Endothelial cell of umbilical vein (primary cell): Measurements from ENCODE around the gene PKP3. TPM values are rescaled to one million over a fixed set of nuclear protein-coding genes. Genes with fewer than 3 reads are reported as not detected.

ENCODE experiments used
- BruUV-seq: library from RNA; stranded (reverse); fragments of 400-500 nt; replicated peaks from 2 replicates; lab custom pipeline; 2021; lab: Mats Ljungman, UMichigan
- CTCF ChIA-PET: fragments of 300-600, 350-600 bp; sonication (Branson Sonifier 250); formaldehyde crosslinking; loops from one replicate; lab custom pipeline; 2021; ENCODE audit warnings: antibody characterized with exemption, inconsistent platforms; lab: Charles Lee
- POLR2A ChIA-PET: fragments of 300-600, 350-600 bp; sonication (Branson Sonifier 250); formaldehyde crosslinking; loops from one replicate; lab custom pipeline; 2021; ENCODE audit warnings: antibody characterized with exemption, inconsistent platforms; lab: Charles Lee
- DNase-seq: peaks from one replicate; pipeline ENCODE4 v3.0.0-alpha.2; 2011; ENCODE audit warnings: low read depth, low spot score
- FAIRE-seq: peaks from 2 replicates; lab custom pipeline; 2011; peaks lifted over from hg19 to GRCh38; lab: Jason Lieb, UNC
- H2AFZ ChIP-seq: 2 replicates; pipeline ENCODE4 v1.6.0; 2012; ENCODE audit warnings: low read depth, low read length, control low read depth, inconsistent platforms
- H3K27ac ChIP-seq: 2 replicates; pipeline ENCODE4 v1.5.1; 2011; ENCODE audit warnings: low read depth, mild to moderate bottlenecking, control low read depth, low read length, moderate library complexity; ENCODE audit not compliant: insufficient read depth
- H3K27me3 ChIP-seq, 2 experiments: 2 replicates each; pipeline versions ENCODE4 v1.6.0 to v1.6.1; 2011; ENCODE audit warnings: low read length in 2 of 2, mixed read lengths in 1 of 2; ENCODE audit not compliant: control insufficient read depth in 2 of 2, insufficient read depth in 2 of 2
- H3K36me3 ChIP-seq, 2 experiments: 2 replicates in 1 of 2; 3 replicates in 1 of 2; pipeline ENCODE4 v1.5.1; 2011; ENCODE audit warnings: low read length in 2 of 2, mild to moderate bottlenecking in 1 of 2, moderate library complexity in 1 of 2; ENCODE audit not compliant: control insufficient read depth in 2 of 2, insufficient read depth in 2 of 2; ENCODE audit errors: extremely low read depth in 1 of 2
- H3K4me1 ChIP-seq: 3 replicates; pipeline ENCODE4 v1.5.1; 2011; ENCODE audit warnings: mild to moderate bottlenecking, low read length; ENCODE audit not compliant: control insufficient read depth, insufficient read depth; ENCODE audit errors: extremely low read depth
- H3K4me2 ChIP-seq: 2 replicates; pipeline ENCODE4 v1.6.1; 2011; ENCODE audit warnings: low read length, control low read depth, mixed read lengths; ENCODE audit not compliant: insufficient read depth
- H3K4me3 ChIP-seq, 3 experiments: fragments of 200-600 bp in 1 of 3; sonication (generic), shearing (Covaris generic) in 1 of 3; replicated peaks in 1 of 3; 2 replicates each; pipeline ENCODE4 v1.5.1; 2011 to 2016; ENCODE audit warnings: control low read depth in 3 of 3, low read length in 3 of 3, mild to moderate bottlenecking in 2 of 3, inconsistent platforms in 1 of 3, low read depth in 1 of 3, moderate library complexity in 1 of 3; ENCODE audit not compliant: insufficient read depth in 1 of 3
- H3K79me2 ChIP-seq: 2 replicates; pipeline ENCODE4 v1.6.0; 2012; ENCODE audit warnings: low read length, inconsistent platforms; ENCODE audit not compliant: control insufficient read depth, insufficient read depth
- H3K9ac ChIP-seq: replicated peaks from 2 replicates; pipeline ENCODE3; 2011; ENCODE audit warnings: low read length, control low read depth; ENCODE audit not compliant: insufficient read depth; ENCODE audit errors: extremely low read depth
- H3K9me1 ChIP-seq: replicated peaks from 3 replicates; pipeline ENCODE4 v1.6.0; 2011; ENCODE audit warnings: mild to moderate bottlenecking, low read length; ENCODE audit not compliant: control insufficient read depth, insufficient read depth; ENCODE audit errors: extremely low read depth
- H3K9me3 ChIP-seq: replicated peaks from 2 replicates; pipeline ENCODE4 v1.5.1; 2012; ENCODE audit warnings: low read length, inconsistent platforms; ENCODE audit not compliant: control insufficient read depth, insufficient read depth
- H4K20me1 ChIP-seq: replicated peaks from 2 replicates; pipeline ENCODE3; 2011; ENCODE audit warnings: mild to moderate bottlenecking, low read length; ENCODE audit not compliant: control insufficient read depth, insufficient read depth; ENCODE audit errors: extremely low read depth
- CTCF ChIP-seq, 2 donors: IDR thresholded peaks; 1 replicate in 1 of 2; 2 replicates in 1 of 2; pipeline ENCODE4 v1.5.1; 2011; ENCODE audit warnings: low read length in 2 of 2, mild to moderate bottlenecking in 2 of 2, moderate library complexity in 2 of 2, control low read depth in 1 of 2, inconsistent platforms in 1 of 2, low read depth in 1 of 2; ENCODE audit not compliant: insufficient read depth in 1 of 2; ENCODE audit errors: extremely low read depth in 1 of 2
- EZH2 ChIP-seq: IDR thresholded peaks from 2 replicates; pipeline ENCODE4 v1.6.1; 2012; ENCODE audit warnings: borderline replicate concordance, low read depth, mild to moderate bottlenecking, moderate library complexity, low read length, inconsistent platforms; ENCODE audit not compliant: severe bottlenecking
- FOS ChIP-seq: IDR thresholded peaks from 2 replicates; pipeline ENCODE4 v1.6.1; 2011; ENCODE audit warnings: mild to moderate bottlenecking, low read length, moderate library complexity, borderline replicate concordance; ENCODE audit not compliant: insufficient read depth
- GATA2 ChIP-seq: IDR thresholded peaks from 2 replicates; pipeline ENCODE4 v1.7.0; 2011; ENCODE audit warnings: low read depth, mild to moderate bottlenecking, moderate library complexity, mixed read lengths, low read length; ENCODE audit not compliant: insufficient read length, insufficient read depth
- JUN ChIP-seq: IDR thresholded peaks from 2 replicates; pipeline ENCODE4 v1.6.1; 2011; ENCODE audit warnings: borderline replicate concordance, low read depth; ENCODE audit not compliant: insufficient read length, insufficient read depth
- MAX ChIP-seq: IDR thresholded peaks from 2 replicates; pipeline ENCODE4 v1.6.1; 2011; ENCODE audit not compliant: insufficient read depth, insufficient read length
- MYC ChIP-seq: IDR thresholded peaks from one replicate; pipeline ENCODE4 v1.6.1; 2011; ENCODE audit warnings: mild to moderate bottlenecking, low read depth, low read length
- POLR2A ChIP-seq: IDR thresholded peaks from 2 replicates; pipeline ENCODE4 v1.6.1; 2012; ENCODE audit warnings: low read depth, mild to moderate bottlenecking, control low read depth, low read length
- POLR2AphosphoS5 ChIP-seq: IDR thresholded peaks from 2 replicates; pipeline ENCODE4 v1.6.1; 2012; ENCODE audit warnings: low read depth, mild to moderate bottlenecking, control low read depth, low read length, moderate library complexity; ENCODE audit not compliant: insufficient read depth
- dilution Hi-C: fragments of 300-500 bp; cut with MboI; formaldehyde crosslinking; loops from one replicate; pipeline ENCODE4 v1.15.0; 2019; ENCODE audit warnings: low sequenced_read_pairs; ENCODE audit not compliant: extremely low pct_ligation_motif_present
- intact Hi-C: fragments of 100-400 bp; cut with micrococcal nuclease; formaldehyde crosslinking; loops from one replicate; pipeline ENCODE4 v1.10.0; 2022
- polyA plus RNA-seq, 4 experiments: library from polyadenylated mRNA; depleted of rRNA in 3 of 4; stranded (reverse) in 3 of 4; unstranded in 1 of 4; fragments of >200 nt; gene quantifications; 2 replicates each; pipeline versions ENCODE4 v1.2.1 to v1.2.3, GENCODE V29; 2011 to 2012; ENCODE audit warnings: missing spikeins in 1 of 4
- total RNA-seq: library from RNA; stranded (reverse); gene quantifications from 2 replicates; pipeline ENCODE4 v1.2.3, GENCODE V29; 2021

The PKP3 gene
- total and polyA plus RNA-seq, 2 donors (not counting 3 experiments of a cell fraction or from before 2014, with no cell fraction given): 0.27 to 0.59 TPM

GRCh38 chr11:453564-453963 is 59.6 kb downstream of the PKP3 start:
- dilution Hi-C loops: no loop called here
- Histone ChIP-seq H2AFZ (no peak overlapping the region), H3K4me1 (peaks cover 11% of the 10 kb centered on the region), H3K9me1 (no peaks in the 10 kb centered on the region), H3K27ac (no peak overlapping the region), H3K27me3 (no peaks in the 10 kb centered on the region), H3K4me2 (no peak overlapping the region), H3K9me3 (no peaks in the 10 kb centered on the region), H3K36me3 (peaks cover 0 to 19% of the 10 kb centered on the region in 2 experiments), H3K79me2 (peaks cover 62% of the 10 kb centered on the region), H4K20me1 (no peaks in the 10 kb centered on the region), H3K4me3 (no peak overlapping the region), H3K9ac (no peak overlapping the region)
- BruUV-seq: no TSS peak
- FAIRE-seq (no peak), DNase-seq (no peak)
- TF ChIP-seq MYC: no peak
- TF ChIP-seq POLR2A: no peak
- no peak for TF ChIP-seq POLR2AphosphoS5
- no peak for TF ChIP-seq CTCF (IDR thresholded peaks at IDR 0.05; ENCODE audit: extremely low read depth in 1 of 2, insufficient read depth in 1 of 2, low read depth in 1 of 2, low read length in 2 of 2)
- no peak for TF ChIP-seq MAX
- no peak for TF ChIP-seq FOS
- no peak for TF ChIP-seq GATA2
- no peak for TF ChIP-seq EZH2
- TF ChIP-seq JUN: no peak
- POLR2A ChIA-PET: no interaction called here
- CTCF ChIA-PET: interaction anchor here (0.7 kb wide), 1 partner anchor 16 kb away, joined by 3 read pairs; no protein-coding TSS in a partner anchor
- intact Hi-C loops: no loop called here
